K562 (cell line): ENCODE measurements around the gene SLC35G6. TPM values are rescaled to one million over a fixed set of nuclear protein-coding genes. Genes with fewer than 3 reads are reported as not detected.

Experiments
- CHD7 ChIP-seq: fragments of 200-600 bp; sonication (generic); IDR thresholded peaks from one replicate; pipeline ENCODE4 v1.6.1; 2012; ENCODE audit warnings: mild to moderate bottlenecking, low read depth, low read length, inconsistent platforms
- NRF1 ChIP-seq, 2 experiments: fragments of 450-650 bp; IDR thresholded peaks in 1 of 2; conservative IDR thresholded peaks in 1 of 2; 2 replicates each; pipeline ENCODE4 v1.6.1; 2014; ENCODE audit warnings: mild to moderate bottlenecking in 2 of 2
- PCBP2 ChIP-seq: fragments of 200-400 bp; formaldehyde crosslinking; IDR thresholded peaks from 2 replicates; pipeline ENCODE4 v1.6.1; 2018; ENCODE audit warnings: low read length, low read depth, mild to moderate bottlenecking, moderate library complexity; ENCODE audit not compliant: poor library complexity, severe bottlenecking
- USF1 ChIP-seq: sonication (generic); formaldehyde crosslinking; IDR thresholded peaks from 2 replicates; pipeline ENCODE4 v1.9.0; 2022; ENCODE audit warnings: mild to moderate bottlenecking, missing genetic modification reagents
- ZBTB7A ChIP-seq: IDR thresholded peaks from 2 replicates; pipeline ENCODE4 v1.6.1; 2011; ENCODE audit warnings: low read depth, mild to moderate bottlenecking, low read length, moderate library complexity, borderline replicate concordance; ENCODE audit not compliant: control insufficient read depth
- ZFX ChIP-seq: sonication (generic); formaldehyde crosslinking; IDR thresholded peaks from 2 replicates; pipeline ENCODE4 v1.8.0; 2022; ENCODE audit warnings: mild to moderate bottlenecking, missing genetic modification reagents, moderate library complexity
- ZNF449 ChIP-seq: fragments of 250-450 bp; sonication (Bioruptor Pico); IDR thresholded peaks from 2 replicates; pipeline ENCODE4 v1.8.0; 2022; ENCODE audit warnings: moderate library complexity, mild to moderate bottlenecking, inconsistent platforms
- ZNF592 ChIP-seq: fragments of 450-650 bp; IDR thresholded peaks from 2 replicates; pipeline ENCODE4 v1.6.1; 2017; ENCODE audit warnings: antibody characterized with exemption, mild to moderate bottlenecking
- polyA plus RNA-seq, 8 experiments: library from polyadenylated mRNA; depleted of rRNA in 4 of 8; stranded (reverse) in 5 of 8; unstranded in 3 of 8; fragments of >200 nt; fragmentation: Nextera tagmentation in 2 of 8; fragmentation: Illumina TruSeq in 1 of 8; extraction: Ambion mirVana in 2 of 8; extraction: Trizol in 1 of 8; gene quantifications; 2 replicates each; pipeline versions ENCODE4 v1.2.1 to v1.2.3, GENCODE V29; 2011 to 2014; ENCODE audit warnings: inconsistent platforms in 1 of 8, missing spikeins in 1 of 8
- total RNA-seq, 7 experiments: library from RNA; depleted of rRNA in 6 of 7; stranded (reverse); fragments of >200 nt in 6 of 7; fragmentation: Illumina TruSeq in 2 of 7; extraction: Trizol in 2 of 7; gene quantifications; 2 replicates each; pipeline versions ENCODE4 v1.2.1 to v1.2.3, GENCODE V29; 2011 to 2021; ENCODE audit warnings: low replicate concordance in 1 of 7

The SLC35G6 gene
- total and polyA plus RNA-seq, 9 of the 15 experiments (the other 6 are each of a cell fraction or from before 2014, with no cell fraction given): not detected

- no peak for TF ChIP-seq ZNF592
- TF ChIP-seq ZFX: peak; percentile 46
- TF ChIP-seq CHD7: no peak
- TF ChIP-seq ZBTB7A: no peak
- no peak for TF ChIP-seq ZNF449 (CRISPR knock-in tag)
- 0 out of 4 replicates have a peak, but pooled peaks of 1 of the 2 experiments have one; percentile 21 for TF ChIP-seq NRF1 (conservative IDR thresholded peaks at IDR 0.05 in 1 of 2, IDR thresholded peaks at IDR 0.05 in 1 of 2)
- TF ChIP-seq PCBP2: no peak
- TF ChIP-seq USF1: no peak
Measured at GRCh38 chr17:7437950-7438614, 43.2 kb upstream of the SLC35G6 start (continued).
